HepG2 (cell line): ENCODE results near the gene FAR1. TPM values are rescaled to one million over a fixed set of nuclear protein-coding genes. Genes with fewer than 3 reads are reported as not detected.

Source experiments
- ATAC-seq: fragments of 200-7000 bp; cut with Tn5 transposase; 3 replicates; pipeline ENCODE4 v1.9.1; 2020; ENCODE audit warnings: mild to moderate bottlenecking, moderate library complexity
- BruUV-seq: library from RNA; stranded (reverse); fragments of 400-500 nt; replicated peaks from 2 replicates; lab custom pipeline; 2021; lab: Mats Ljungman, UMichigan
- CTCF ChIA-PET: fragments of 300-600 bp; formaldehyde crosslinking; extraction: SDS; loops from one replicate; lab custom pipeline; 2021; ENCODE audit warnings: low total read pairs, inconsistent platforms, low intra/inter-chr PET ratio; lab: Yijun Ruan, JAX
- POLR2A ChIA-PET: fragments of 350-600 bp; sonication (Branson Sonifier 250); formaldehyde crosslinking; loops from one replicate; lab custom pipeline; 2020; ENCODE audit warnings: antibody characterized with exemption, inconsistent platforms; lab: Yijun Ruan, JAX
- DNase-seq: peaks from one replicate; pipeline ENCODE4 v3.0.0-alpha.2; 2015; ENCODE audit warnings: low spot score
- FAIRE-seq: peaks from 3 replicates; lab custom pipeline; 2011; peaks lifted over from hg19 to GRCh38; lab: Jason Lieb, UNC
- H2AFZ ChIP-seq: one replicate; pipeline ENCODE4 v1.6.1; 2011; ENCODE audit warnings: low read length, inconsistent platforms
- H3K27ac ChIP-seq: fragments of 300-600 bp; 3 replicates; pipeline ENCODE4 v1.8.0; 2011; ENCODE audit warnings: mixed run types, mild to moderate bottlenecking, mixed read lengths, low read length, inconsistent platforms; ENCODE audit not compliant: insufficient read depth; ENCODE audit errors: extremely low read length
- H3K27me3 ChIP-seq, 2 experiments: fragments of 200-600 bp in 1 of 2; 2 replicates in 1 of 2; 3 replicates in 1 of 2; pipeline versions ENCODE4 v1.6.0 to v1.8.0; 2011; ENCODE audit warnings: low read length in 2 of 2, mild to moderate bottlenecking in 2 of 2, moderate library complexity in 2 of 2, inconsistent platforms in 1 of 2; ENCODE audit not compliant: insufficient read depth in 2 of 2, control insufficient read depth in 1 of 2
- H3K36me3 ChIP-seq, 2 experiments: fragments of 200-600 bp in 1 of 2; replicated peaks in 1 of 2; 2 replicates in 1 of 2; 3 replicates in 1 of 2; pipeline versions ENCODE4 v1.5.1 to v1.8.0; 2011; ENCODE audit warnings: low read length in 2 of 2, inconsistent platforms in 1 of 2; ENCODE audit not compliant: insufficient read depth in 2 of 2, control insufficient read depth in 1 of 2
- H3K4me1 ChIP-seq: 2 replicates; pipeline ENCODE4 v1.5.1; 2012; ENCODE audit warnings: low read length, inconsistent platforms; ENCODE audit not compliant: insufficient read depth
- H3K4me2 ChIP-seq: 2 replicates; pipeline ENCODE4 v1.6.0; 2011; ENCODE audit warnings: low read depth, low read length, inconsistent platforms
- H3K4me3 ChIP-seq, 3 experiments: fragments of 200-600 bp in 1 of 3; sonication (generic), shearing (Covaris generic) in 1 of 3; replicated peaks in 1 of 3; 2 replicates each; pipeline ENCODE4 v1.5.1; 2011 to 2016; ENCODE audit warnings: low read length in 3 of 3, inconsistent platforms in 2 of 3, low read depth in 2 of 3, mild to moderate bottlenecking in 2 of 3, control low read depth in 1 of 3, mixed read lengths in 1 of 3; ENCODE audit not compliant: insufficient read depth in 1 of 3
- H3K79me2 ChIP-seq: one replicate; pipeline ENCODE4 v1.6.1; 2011; ENCODE audit warnings: low read length, inconsistent platforms; ENCODE audit not compliant: insufficient read depth
- H3K9ac ChIP-seq: 2 replicates; pipeline ENCODE4 v1.6.0; 2011; ENCODE audit warnings: mild to moderate bottlenecking, low read depth, low read length, inconsistent platforms; ENCODE audit not compliant: insufficient read depth
- H3K9me3 ChIP-seq: 2 replicates; pipeline ENCODE4 v1.5.1; 2012; ENCODE audit warnings: mild to moderate bottlenecking, low read length
- H4K20me1 ChIP-seq: 2 replicates; pipeline ENCODE4 v1.6.0; 2011; ENCODE audit warnings: inconsistent platforms, mild to moderate bottlenecking, low read length, moderate library complexity; ENCODE audit not compliant: insufficient read depth
- EEA1 ChIP-seq: sonication (generic); formaldehyde crosslinking; IDR thresholded peaks from 2 replicates; pipeline ENCODE4 v1.5.1; 2020; ENCODE audit warnings: mild to moderate bottlenecking, missing genetic modification reagents, borderline replicate concordance
- HNF4G ChIP-seq, 2 experiments: sonication (generic) in 1 of 2; formaldehyde crosslinking in 1 of 2; IDR thresholded peaks; 2 replicates each; pipeline versions ENCODE4 v1.4.0 to v1.6.1; 2011 to 2020; ENCODE audit warnings: borderline replicate concordance in 2 of 2, low read depth in 2 of 2, mild to moderate bottlenecking in 2 of 2, low read length in 1 of 2, missing genetic modification reagents in 1 of 2, moderate library complexity in 1 of 2
- KDM3A ChIP-seq: IDR thresholded peaks from 2 replicates; pipeline ENCODE4 v1.6.1; 2018; ENCODE audit warnings: low read depth, missing compliant biosample characterization
- MYC ChIP-seq: sonication (generic); formaldehyde crosslinking; IDR thresholded peaks from 2 replicates; pipeline ENCODE4 v1.9.0; 2021; ENCODE audit warnings: missing genetic modification reagents, borderline replicate concordance
- ZBTB25 ChIP-seq: IDR thresholded peaks from 2 replicates; pipeline ENCODE4 v1.6.1; 2018; ENCODE audit warnings: missing genetic modification reagents
- ZFP36L2 ChIP-seq: sonication (generic); formaldehyde crosslinking; IDR thresholded peaks from 2 replicates; pipeline ENCODE4 v1.4.0; 2020; ENCODE audit warnings: missing genetic modification reagents
- ZNF292 ChIP-seq: sonication (generic); formaldehyde crosslinking; IDR thresholded peaks from 2 replicates; pipeline ENCODE4 v1.8.1; 2022; ENCODE audit warnings: mild to moderate bottlenecking, low read depth, missing genetic modification reagents, borderline replicate concordance
- ZNF572 ChIP-seq: sonication (generic); formaldehyde crosslinking; IDR thresholded peaks from 2 replicates; pipeline ENCODE4 v1.5.1; 2020; ENCODE audit warnings: mild to moderate bottlenecking, missing genetic modification reagents
- ZNF574 ChIP-seq: sonication (generic); formaldehyde crosslinking; IDR thresholded peaks from 2 replicates; pipeline ENCODE4 v1.4.0; 2020; ENCODE audit warnings: missing genetic modification reagents
- ZNF720 ChIP-seq: sonication (generic); formaldehyde crosslinking; IDR thresholded peaks from 2 replicates; pipeline ENCODE4 v1.4.0; 2020; ENCODE audit warnings: missing genetic modification reagents
- ZNF749 ChIP-seq: sonication (generic); formaldehyde crosslinking; IDR thresholded peaks from 2 replicates; pipeline ENCODE4 v1.8.0; 2022; ENCODE audit warnings: mild to moderate bottlenecking, missing genetic modification reagents, moderate library complexity, borderline replicate concordance
- ZNF777 ChIP-seq: sonication (generic); formaldehyde crosslinking; IDR thresholded peaks from 2 replicates; pipeline ENCODE4 v1.4.0; 2020; ENCODE audit warnings: missing genetic modification reagents
- WGBS: methylation state at CpG from one replicate; pipeline ENCODE4 v1.1.6; 2017; ENCODE audit warnings: low lambda C conversion rate; 5-methylcytosine and 5-hydroxymethylcytosine counted together
- in situ Hi-C: cut with HindIII; loops from 2 replicates; pipeline ENCODE4 v1.10.0; 2017; ENCODE audit warnings: low pct_unique_long_range_greater_than_20kb; ENCODE audit not compliant: extremely low pct_ligation_motif_present
- intact Hi-C: fragments of 100-400 bp; cut with micrococcal nuclease; formaldehyde crosslinking; loops from one replicate; pipeline ENCODE4 v1.10.0; 2022; ENCODE audit not compliant: unreplicated experiment
- polyA plus RNA-seq, 8 experiments: library from polyadenylated mRNA; depleted of rRNA in 3 of 8; stranded (reverse) in 7 of 8; unstranded in 1 of 8; fragments of >200 nt; fragmentation: Illumina TruSeq in 4 of 8; extraction: Trizol in 4 of 8; gene quantifications; 2 replicates each; pipeline versions ENCODE4 v1.2.1 to v1.2.3, GENCODE V29; 2011 to 2016; ENCODE audit warnings: low read depth in 4 of 8, missing spikeins in 1 of 8, mixed read lengths in 1 of 8; ENCODE audit not compliant: insufficient read depth in 1 of 8
- total RNA-seq, 5 experiments: library from RNA; depleted of rRNA; stranded (reverse); fragments of >200 nt; fragmentation: Illumina TruSeq; extraction: Trizol; gene quantifications; 2 replicates each; pipeline ENCODE4 v1.2.3, GENCODE V29; 2016; ENCODE audit warnings: low read depth in 1 of 5

The FAR1 gene
- total and polyA plus RNA-seq, 2 of the 13 experiments (the other 11 are each of a cell fraction or from before 2014, with no cell fraction given): 0.40 to 0.95 TPM

- TF ChIP-seq ZBTB25 (CRISPR knock-in tag): no peak
Observed at GRCh38 chr11:13761250-13761649, 92.8 kb downstream of the FAR1 start (continued).

- FAIRE-seq (no peak), ATAC-seq (no peak), DNase-seq (no peak)
- WGBS: 3% methylated on average over 2 of the region's 2 CpGs
- H3K36me3 ChIP-seq: no peaks in the 10 kb centered on the region
- no peak overlapping the region for H2AFZ ChIP-seq
- H3K4me2 ChIP-seq: no peak overlapping the region
- no peaks in the 10 kb centered on the region for H4K20me1 ChIP-seq
- no peak overlapping the region for H3K27ac ChIP-seq
- H3K27me3 ChIP-seq: no peaks in the 10 kb centered on the region
- H3K4me1 ChIP-seq: no peaks in the 10 kb centered on the region
- in situ Hi-C loops (no loop called here), intact Hi-C loops (no loop called here)
- ChIA-PET CTCF (no interaction called here), POLR2A (no interaction called here)
- no peak overlapping the region for H3K4me3 ChIP-seq
- TF ChIP-seq EEA1: no peak
- no peak for TF ChIP-seq ZNF777 (CRISPR knock-in tag)
- no peak for TF ChIP-seq ZNF292
- TF ChIP-seq HNF4G (IDR thresholded peaks at IDR 0.05; ENCODE audit: borderline replicate concordance, low read depth, low read length): no peak
- TF ChIP-seq HNF4G (CRISPR knock-in tag; IDR thresholded peaks at IDR 0.05; ENCODE audit: borderline replicate concordance, low read depth): no peak
- TF ChIP-seq MYC (CRISPR knock-in tag): no peak
- TF ChIP-seq ZNF749: no peak
- no peak for TF ChIP-seq KDM3A
- TF ChIP-seq ZNF572 (CRISPR knock-in tag): no peak
- no peak for TF ChIP-seq ZNF574 (CRISPR knock-in tag)
- no peak for TF ChIP-seq ZNF720 (CRISPR knock-in tag)
- TF ChIP-seq ZFP36L2 (CRISPR knock-in tag): no peak
- no peak overlapping the region for H3K9ac ChIP-seq
- no peaks in the 10 kb centered on the region for H3K9me3 ChIP-seq
- BruUV-seq: no TSS peak
- no peaks in the 10 kb centered on the region for H3K79me2 ChIP-seq
Observed at GRCh38 chr11:13761716-13762115, 93.2 kb downstream of the FAR1 start.
